ENCODE measurements around the gene TMEM86B. TPM values are rescaled to one million over a fixed set of nuclear protein-coding genes. Genes with fewer than 3 reads are reported as not detected.

TMEM86B gene
- total RNA-seq, 1 donor from 2014 or later = 1.4 TPM

DNA sequence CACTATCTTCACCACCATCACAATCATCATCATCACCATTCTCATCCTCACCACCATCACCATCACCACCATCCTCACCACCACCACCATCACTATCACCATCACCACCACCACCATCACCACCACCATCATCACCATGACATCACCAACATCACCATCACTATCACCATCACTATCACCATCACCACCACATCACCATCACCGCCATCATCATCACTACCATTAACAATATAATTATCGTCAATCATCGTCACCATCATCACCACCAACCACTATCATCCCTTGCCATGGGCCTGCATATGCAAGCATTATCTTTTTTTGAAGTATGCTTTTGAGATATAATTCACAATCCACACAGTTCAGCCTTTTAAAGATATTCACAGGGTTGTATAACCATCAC is 37.8 kb upstream of the TMEM86B start:
- Mint-ChIP-seq H3K27ac (no peak overlapping the region), H3K4me3 (no peak overlapping the region), H3K9me3 (peaks cover 11% of the 10 kb centered on the region), H3K27me3 (ENCODE audit: insufficient read depth, low read depth) (peaks cover 6% of the 10 kb centered on the region), H3K36me3 (peaks cover 25% of the 10 kb centered on the region), H3K4me1 (no peaks in the 10 kb centered on the region)
- DNase-seq (ENCODE audit: low spot score) = no peak
- Histone ChIP-seq H3K36me3 (no peaks in the 10 kb centered on the region), H2AFZ (replicated peaks) (no peak overlapping the region), H3K79me2 (ENCODE audit: low read depth) (no peaks in the 10 kb centered on the region), H3K27ac (no peak overlapping the region), H3K9me3 (ENCODE audit: low read depth) (no peaks in the 10 kb centered on the region), H4K20me1 (ENCODE audit: low read depth) (no peaks in the 10 kb centered on the region), H3F3A (ENCODE audit: low read depth) (no peaks in the 10 kb centered on the region), H3K4me1 (no peaks in the 10 kb centered on the region), H3K9ac (no peak overlapping the region), H3K4me3 (no peak overlapping the region), H3K27me3 (no peaks in the 10 kb centered on the region), H3K4me2 (no peak overlapping the region)
- TF ChIP-seq EZH2phosphoT487 (IDR thresholded peaks at IDR 0.05) = no peak
- TF ChIP-seq, protein P1, sequence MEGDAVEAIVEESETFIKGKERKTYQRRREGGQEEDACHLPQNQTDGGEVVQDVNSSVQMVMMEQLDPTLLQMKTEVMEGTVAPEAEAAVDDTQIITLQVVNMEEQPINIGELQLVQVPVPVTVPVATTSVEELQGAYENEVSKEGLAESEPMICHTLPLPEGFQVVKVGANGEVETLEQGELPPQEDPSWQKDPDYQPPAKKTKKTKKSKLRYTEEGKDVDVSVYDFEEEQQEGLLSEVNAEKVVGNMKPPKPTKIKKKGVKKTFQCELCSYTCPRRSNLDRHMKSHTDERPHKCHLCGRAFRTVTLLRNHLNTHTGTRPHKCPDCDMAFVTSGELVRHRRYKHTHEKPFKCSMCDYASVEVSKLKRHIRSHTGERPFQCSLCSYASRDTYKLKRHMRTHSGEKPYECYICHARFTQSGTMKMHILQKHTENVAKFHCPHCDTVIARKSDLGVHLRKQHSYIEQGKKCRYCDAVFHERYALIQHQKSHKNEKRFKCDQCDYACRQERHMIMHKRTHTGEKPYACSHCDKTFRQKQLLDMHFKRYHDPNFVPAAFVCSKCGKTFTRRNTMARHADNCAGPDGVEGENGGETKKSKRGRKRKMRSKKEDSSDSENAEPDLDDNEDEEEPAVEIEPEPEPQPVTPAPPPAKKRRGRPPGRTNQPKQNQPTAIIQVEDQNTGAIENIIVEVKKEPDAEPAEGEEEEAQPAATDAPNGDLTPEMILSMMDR (IDR thresholded peaks at IDR 0.05) = no peak
- no peak for TF ChIP-seq EZH2 (IDR thresholded peaks at IDR 0.05)

- H3K9me3 ChIP-seq (ENCODE audit: low read depth) = no peaks in the 10 kb centered on the region
- H4K20me1 ChIP-seq (ENCODE audit: low read depth) = no peaks in the 10 kb centered on the region
- Mint-ChIP-seq H3K4me3 (no peak overlapping the region), H3K9me3 (peaks cover 11% of the 10 kb centered on the region), H3K27ac (no peak overlapping the region), H3K27me3 (ENCODE audit: insufficient read depth, low read depth) (peaks cover 6% of the 10 kb centered on the region), H3K4me1 (peaks cover 1% of the 10 kb centered on the region), H3K36me3 (peaks cover 22% of the 10 kb centered on the region)
- no peak for DNase-seq (ENCODE audit: low spot score)
- H3K79me2 ChIP-seq (ENCODE audit: low read depth) = no peaks in the 10 kb centered on the region
- H3F3A ChIP-seq (ENCODE audit: low read depth) = peaks cover under 1% of the 10 kb centered on the region
- TF ChIP-seq EZH2 (IDR thresholded peaks at IDR 0.05) = no peak
- no peak overlapping the region for H2AFZ ChIP-seq (replicated peaks)
- no peak overlapping the region for H3K9ac ChIP-seq
- no peak overlapping the region for H3K27ac ChIP-seq
- H3K4me1 ChIP-seq = no peaks in the 10 kb centered on the region
- no peaks in the 10 kb centered on the region for H3K27me3 ChIP-seq
- H3K4me3 ChIP-seq = no peak overlapping the region
- no peaks in the 10 kb centered on the region for H3K36me3 ChIP-seq
- H3K4me2 ChIP-seq = no peak overlapping the region
Observed at GRCh38 chr19:55265723-55266386, 37.3 kb upstream of the TMEM86B start.

DNA sequence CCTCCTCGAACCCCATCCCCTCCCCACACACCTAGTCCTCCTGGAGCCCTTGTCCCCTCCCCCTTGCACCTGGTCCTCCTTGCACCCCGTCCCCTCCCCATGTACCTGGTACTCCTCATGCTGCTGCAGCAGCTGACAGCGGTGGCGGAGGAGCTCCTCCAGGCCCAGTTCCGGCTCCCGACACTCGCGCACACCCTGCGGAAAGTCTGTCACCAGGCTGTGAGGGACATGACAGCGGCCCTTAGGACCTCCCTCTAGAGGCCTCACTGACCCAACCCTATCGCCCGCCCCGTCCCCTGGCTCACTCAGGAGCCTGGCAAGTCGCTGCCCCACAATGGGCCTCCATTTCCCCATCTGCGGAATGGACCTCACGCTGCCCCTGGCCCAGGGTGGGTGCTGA is 36.6 kb upstream of the TMEM86B start:
- H3K9ac ChIP-seq = no peak overlapping the region
- TF ChIP-seq EZH2 (IDR thresholded peaks at IDR 0.05) = no peak
- TF ChIP-seq, protein P1 (IDR thresholded peaks at IDR 0.05) = no peak
- no peak for TF ChIP-seq EZH2phosphoT487 (IDR thresholded peaks at IDR 0.05)
- Mint-ChIP-seq H3K36me3 (peaks cover 19% of the 10 kb centered on the region), H3K27me3 (ENCODE audit: insufficient read depth, low read depth) (peaks cover 8% of the 10 kb centered on the region), H3K4me3 (no peak overlapping the region), H3K9me3 (peaks cover 11% of the 10 kb centered on the region), H3K27ac (no peak overlapping the region), H3K4me1 (peaks cover 8% of the 10 kb centered on the region)
- peaks cover 2% of the 10 kb centered on the region for H3K4me1 ChIP-seq
- no peaks in the 10 kb centered on the region for H4K20me1 ChIP-seq (ENCODE audit: low read depth)
- no peak for DNase-seq (ENCODE audit: low spot score)
- H3K79me2 ChIP-seq (ENCODE audit: low read depth) = no peaks in the 10 kb centered on the region
- no peak overlapping the region for H2AFZ ChIP-seq (replicated peaks)
- H3K9me3 ChIP-seq (ENCODE audit: low read depth) = no peaks in the 10 kb centered on the region
- H3K27ac ChIP-seq = no peak overlapping the region
- no peaks in the 10 kb centered on the region for H3K36me3 ChIP-seq
- no peak overlapping the region for H3K4me3 ChIP-seq
- H3K27me3 ChIP-seq = no peaks in the 10 kb centered on the region
- H3K4me2 ChIP-seq = no peak overlapping the region
- peaks cover 8% of the 10 kb centered on the region for H3F3A ChIP-seq (ENCODE audit: low read depth)

- H3K27ac ChIP-seq = no peak overlapping the region
- no peak for DNase-seq (ENCODE audit: low spot score)
Observed at GRCh38 chr19:55264531-55264930, 36.0 kb upstream of the TMEM86B start.

More at GRCh38 chr19:55264531-55264930, 36.0 kb upstream of the TMEM86B start:
- peaks cover 8% of the 10 kb centered on the region for H3K27me3 Mint-ChIP-seq (ENCODE audit: insufficient read depth, low read depth)
- no peak overlapping the region for H3K27ac Mint-ChIP-seq
- Histone ChIP-seq H3K4me1 (peaks cover 8% of the 10 kb centered on the region), H3K4me2 (no peak overlapping the region), H3K36me3 (no peaks in the 10 kb centered on the region), H3K4me3 (no peak overlapping the region), H2AFZ (replicated peaks) (no peak overlapping the region), H3K27me3 (no peaks in the 10 kb centered on the region), H3K79me2 (ENCODE audit: low read depth) (no peaks in the 10 kb centered on the region), H3K9me3 (ENCODE audit: low read depth) (no peaks in the 10 kb centered on the region), H4K20me1 (ENCODE audit: low read depth) (no peaks in the 10 kb centered on the region), H3F3A (ENCODE audit: low read depth) (peaks cover 14% of the 10 kb centered on the region), H3K9ac (no peak overlapping the region)
- H3K36me3 Mint-ChIP-seq = peaks cover 13% of the 10 kb centered on the region
- peaks cover 11% of the 10 kb centered on the region for H3K9me3 Mint-ChIP-seq
- H3K4me1 Mint-ChIP-seq = peaks cover 10% of the 10 kb centered on the region
- no peak for TF ChIP-seq EZH2 (IDR thresholded peaks at IDR 0.05)
- TF ChIP-seq, protein P1 (IDR thresholded peaks at IDR 0.05) = no peak
- TF ChIP-seq EZH2phosphoT487 (IDR thresholded peaks at IDR 0.05) = no peak
- H3K4me3 Mint-ChIP-seq = no peak overlapping the region
